BE2C (cell line): ENCODE results near the gene TMEM63B.
A peak's percentile ranks its signal among the peaks of the same experiment; 100 is the strongest.

Source experiments
- DNase-seq: peaks from one replicate; pipeline ENCODE4 v3.0.0-alpha.2; 2020
- H3K27me3 ChIP-seq: fragments of 250-450 bp; sonication (Bioruptor Pico); 2 replicates; pipeline ENCODE4 v1.5.1; 2020; ENCODE audit warnings: mild to moderate bottlenecking
- H3K36me3 ChIP-seq: fragments of 250-450 bp; sonication (Bioruptor Pico); 2 replicates; pipeline ENCODE4 v1.5.1; 2020; ENCODE audit warnings: mild to moderate bottlenecking
- H3K4me1 ChIP-seq: fragments of 250-450 bp; sonication (Bioruptor Pico); 2 replicates; pipeline ENCODE4 v1.5.1; 2020
- H3K4me3 ChIP-seq: 2 replicates; pipeline ENCODE4 v1.5.1; 2011; ENCODE audit warnings: low read depth, low read length
- H3K9me3 ChIP-seq: fragments of 250-450 bp; sonication (Bioruptor Pico); 2 replicates; pipeline ENCODE4 v1.5.1; 2020
- CTCF ChIP-seq: IDR thresholded peaks from 2 replicates; pipeline ENCODE4 v1.5.1; 2012; ENCODE audit warnings: mild to moderate bottlenecking, low read depth, low read length

The TMEM63B gene

GRCh38 chr6:44150317-44150917 lies 23.1 kb downstream of the TMEM63B start:
- no peak for DNase-seq
- Histone ChIP-seq H3K4me1 (no peaks in the 10 kb centered on the region; the same call in 1 of the 2 replicates), H3K4me3 (no peak overlapping the region), H3K9me3 (no peaks in the 10 kb centered on the region), H3K36me3 (no peaks in the 10 kb centered on the region; the same call in 1 of the 2 replicates), H3K27me3 (no peaks in the 10 kb centered on the region)
- no peak for TF ChIP-seq CTCF

GRCh38 chr6:44151348-44152108 lies 24.2 kb downstream of the TMEM63B start:
- Histone ChIP-seq H3K4me1 (no peaks in the 10 kb centered on the region; the same call in 1 of the 2 replicates), H3K27me3 (no peaks in the 10 kb centered on the region), H3K36me3 (no peaks in the 10 kb centered on the region), H3K9me3 (no peaks in the 10 kb centered on the region), H3K4me3 (no peak overlapping the region)
- peak; percentile 97 for TF ChIP-seq CTCF
- peak; percentile 88 for DNase-seq

- H3K27me3 ChIP-seq, result no peaks in the 10 kb centered on the region
- H3K36me3 ChIP-seq, result no peaks in the 10 kb centered on the region
- TF ChIP-seq CTCF, result no peak
- no peak overlapping the region for H3K4me3 ChIP-seq
- DNase-seq, result no peak
- no peaks in the 10 kb centered on the region; the same call in 1 of the 2 replicates for H3K4me1 ChIP-seq
- no peaks in the 10 kb centered on the region for H3K9me3 ChIP-seq
Observed at GRCh38 chr6:44152109-44152461, 24.7 kb downstream of the TMEM63B start.

- H3K36me3 ChIP-seq, result no peaks in the 10 kb centered on the region
- H3K9me3 ChIP-seq, result no peaks in the 10 kb centered on the region
- H3K4me1 ChIP-seq, result no peaks in the 10 kb centered on the region; the same call in 1 of the 2 replicates
- H3K4me3 ChIP-seq, result no peak overlapping the region
- DNase-seq, result no peak
- H3K27me3 ChIP-seq, result no peaks in the 10 kb centered on the region
- no peak for TF ChIP-seq CTCF
Observed at GRCh38 chr6:44152533-44152932, 25.2 kb downstream of the TMEM63B start.

- H3K4me1 ChIP-seq, result no peaks in the 10 kb centered on the region; the same call in 1 of the 2 replicates
- no peaks in the 10 kb centered on the region for H3K27me3 ChIP-seq
- DNase-seq, result no peak
- no peak for TF ChIP-seq CTCF
- no peak overlapping the region for H3K4me3 ChIP-seq
- H3K9me3 ChIP-seq, result no peaks in the 10 kb centered on the region
- H3K36me3 ChIP-seq, result no peaks in the 10 kb centered on the region
Observed at GRCh38 chr6:44154067-44154466, 26.7 kb downstream of the TMEM63B start.
